ENCODE results near the gene CENPA.

Gene CENPA

GRCh38 chr2:26838121-26838906, 52.5 kb downstream of the CENPA start:
- Histone ChIP-seq H3K4me1 (no peaks in the 10 kb centered on the region), H3K9ac (no peak overlapping the region), H3K4me2 (no peak overlapping the region), H3K4me3 (no peak overlapping the region), H3K27me3 (no peaks in the 10 kb centered on the region; a peak in 1 of 22 replicates), H3K9me3 (replicated peaks in 1 of 11) (no peaks in the 10 kb centered on the region), H3K36me3 (no peaks in the 10 kb centered on the region), H3K27ac (no peak overlapping the region), H4K20me1 (peaks cover 0 to 6% (median 0%) of the 10 kb centered on the region in 11 experiments; a peak in 4 of 22 replicates)
- TF ChIP-seq Cebpa-rat (IDR thresholded peaks at IDR 0.05): no peak

- peaks cover 0 to 6% (median 0%) of the 10 kb centered on the region in 11 experiments; a peak in 7 of 22 replicates for H4K20me1 ChIP-seq
- no peak overlapping the region for H3K27ac ChIP-seq
- no peak overlapping the region for H3K9ac ChIP-seq
- no peak overlapping the region for H3K4me3 ChIP-seq
- H3K36me3 ChIP-seq: no peaks in the 10 kb centered on the region
- no peaks in the 10 kb centered on the region for H3K4me1 ChIP-seq
- H3K9me3 ChIP-seq (replicated peaks in 1 of 11): no peaks in the 10 kb centered on the region
- H3K27me3 ChIP-seq: peaks cover 11 to 18% (median 16%) of the 10 kb centered on the region in 11 experiments
- no peak overlapping the region for H3K4me2 ChIP-seq
- no peak for TF ChIP-seq Cebpa-rat (IDR thresholded peaks at IDR 0.05)
These were observed 55.2 kb downstream of the CENPA start for GRCh38 chr2:26840937-26841610.

- peaks cover 8 to 18% (median 16%) of the 10 kb centered on the region in 10 experiments; a peak in 18 of 20 replicates for H3K4me1 ChIP-seq
- H3K27me3 ChIP-seq: peaks cover 31 to 37% (median 35%) of the 10 kb centered on the region in 11 experiments
- no peak overlapping the region for H3K9ac ChIP-seq
- no peak overlapping the region for H3K4me2 ChIP-seq
- H4K20me1 ChIP-seq: peaks cover 0 to 22% (median 16%) of the 10 kb centered on the region in 11 experiments; a peak in 19 of 22 replicates
- no peak overlapping the region for H3K27ac ChIP-seq
- H3K4me3 ChIP-seq: no peak overlapping the region
- H3K9me3 ChIP-seq (replicated peaks in 1 of 11): no peaks in the 10 kb centered on the region
- no peaks in the 10 kb centered on the region for H3K36me3 ChIP-seq
- no peak for TF ChIP-seq Cebpa-rat (IDR thresholded peaks at IDR 0.05)
These were observed 57.2 kb downstream of the CENPA start for GRCh38 chr2:26843041-26843440.
